K562 (cell line): ENCODE results near the gene GAD1. TPM values are rescaled to one million over a fixed set of nuclear protein-coding genes. Genes with fewer than 3 reads are reported as not detected.

ENCODE experiments used
- CBX1 ChIP-seq: sonication (generic); IDR thresholded peaks from 2 replicates; pipeline ENCODE4 v1.6.1; 2016; ENCODE audit warnings: antibody characterized with exemption, low read depth, mild to moderate bottlenecking
- CBX8 ChIP-seq: fragments of 200-600 bp; sonication (generic); IDR thresholded peaks from 2 replicates; pipeline ENCODE4 v1.6.1; 2012; ENCODE audit warnings: borderline replicate concordance, mixed run types, low read depth, mild to moderate bottlenecking, moderate library complexity, mixed read lengths, low read length, control low read depth, inconsistent platforms; ENCODE audit not compliant: poor library complexity, severe bottlenecking; ENCODE audit errors: extremely low read depth
- CREBBP ChIP-seq: IDR thresholded peaks from one replicate; pipeline ENCODE4 v1.6.1; 2012; ENCODE audit warnings: low read depth, mild to moderate bottlenecking, control low read depth, inconsistent platforms, low read length
- CTCFL ChIP-seq: IDR thresholded peaks from 2 replicates; pipeline ENCODE4 v1.6.1; 2011; ENCODE audit warnings: borderline replicate concordance, low read depth, mild to moderate bottlenecking, moderate library complexity, low read length; ENCODE audit not compliant: insufficient read depth, poor library complexity, severe bottlenecking
- FOXA3 ChIP-seq, 2 experiments: fragments of 450-650 bp in 1 of 2; sonication (generic) in 1 of 2; formaldehyde crosslinking; IDR thresholded peaks in 1 of 2; conservative IDR thresholded peaks in 1 of 2; 2 replicates each; pipeline versions ENCODE4 v1.4.0 to v1.8.0; 2020 to 2022; ENCODE audit warnings: mild to moderate bottlenecking in 2 of 2, missing genetic modification reagents in 1 of 2
- FOXJ2 ChIP-seq: fragments of 200-800 bp; sonication (Bioruptor generic); IDR thresholded peaks from 2 replicates; pipeline ENCODE4 v1.6.1; 2016; ENCODE audit warnings: missing genetic modification characterization, missing compliant biosample characterization
- GABPB1 ChIP-seq: sonication (generic); formaldehyde crosslinking; IDR thresholded peaks from 2 replicates; pipeline ENCODE4 v1.8.0; 2022; ENCODE audit warnings: mild to moderate bottlenecking, missing genetic modification reagents
- HNRNPLL ChIP-seq: fragments of 200-400 bp; formaldehyde crosslinking; IDR thresholded peaks from 2 replicates; pipeline ENCODE4 v1.6.1; 2017; ENCODE audit warnings: low read length, low read depth, mild to moderate bottlenecking; ENCODE audit not compliant: poor library complexity, severe bottlenecking
- KAT2B ChIP-seq: IDR thresholded peaks from one replicate; pipeline ENCODE4 v1.6.1; 2012; ENCODE audit warnings: low read depth, mild to moderate bottlenecking, control low read depth, inconsistent platforms, low read length, moderate library complexity
- KAT7 ChIP-seq: sonication (generic); formaldehyde crosslinking; IDR thresholded peaks from 2 replicates; pipeline ENCODE4 v1.8.0; 2022; ENCODE audit warnings: missing genetic modification reagents, mild to moderate bottlenecking, borderline replicate concordance
- MLLT1 ChIP-seq, 2 experiments: fragments of 450-650 bp; IDR thresholded peaks; 2 replicates each; pipeline ENCODE4 v1.6.1; 2016
- NR4A1 ChIP-seq, 2 experiments: fragments of 250-450 bp in 1 of 2; fragments of 450-650 bp in 1 of 2; sonication (Bioruptor Pico) in 1 of 2; IDR thresholded peaks; 2 replicates each; pipeline versions ENCODE4 v1.4.0 to v1.6.1; 2016 to 2020; ENCODE audit warnings: mild to moderate bottlenecking in 2 of 2, missing compliant biosample characterization in 1 of 2, missing genetic modification characterization in 1 of 2, moderate library complexity in 1 of 2
- PHB ChIP-seq: fragments of 250-450 bp; sonication (Bioruptor Pico); IDR thresholded peaks from 2 replicates; pipeline ENCODE4 v1.5.0; 2021
- SP1 ChIP-seq: sonication (generic); formaldehyde crosslinking; IDR thresholded peaks from 2 replicates; pipeline ENCODE4 v1.8.1; 2022; ENCODE audit warnings: mild to moderate bottlenecking, missing genetic modification reagents
- TAF1 ChIP-seq: IDR thresholded peaks from 2 replicates; pipeline ENCODE4 v1.6.1; 2011; ENCODE audit warnings: mild to moderate bottlenecking, low read length, moderate library complexity; ENCODE audit not compliant: insufficient read depth, control insufficient read depth, severe bottlenecking; ENCODE audit errors: extremely low read depth
- ZFP36 ChIP-seq: fragments of 150-350 bp; IDR thresholded peaks from 2 replicates; pipeline ENCODE4 v1.6.1; 2018; ENCODE audit warnings: low read length, low read depth; ENCODE audit not compliant: partially characterized antibody
- ZNF134 ChIP-seq: fragments of 250-450 bp; sonication (Bioruptor Pico); conservative IDR thresholded peaks from 2 replicates; pipeline ENCODE4 v1.4.0; 2020
- ZNF311 ChIP-seq: fragments of 250-450 bp; sonication (Bioruptor Pico); IDR thresholded peaks from 2 replicates; pipeline ENCODE4 v1.4.0; 2020; ENCODE audit warnings: mild to moderate bottlenecking, moderate library complexity
- ZNF512 ChIP-seq: IDR thresholded peaks from 2 replicates; pipeline ENCODE4 v1.6.1; 2016; ENCODE audit warnings: missing genetic modification characterization, missing compliant biosample characterization
- polyA plus RNA-seq, 8 experiments: library from polyadenylated mRNA; depleted of rRNA in 4 of 8; stranded (reverse) in 5 of 8; unstranded in 3 of 8; fragments of >200 nt; fragmentation: Nextera tagmentation in 2 of 8; fragmentation: Illumina TruSeq in 1 of 8; extraction: Ambion mirVana in 2 of 8; extraction: Trizol in 1 of 8; gene quantifications; 2 replicates each; pipeline versions ENCODE4 v1.2.1 to v1.2.3, GENCODE V29; 2011 to 2014; ENCODE audit warnings: inconsistent platforms in 1 of 8, missing spikeins in 1 of 8
- total RNA-seq, 7 experiments: library from RNA; depleted of rRNA in 6 of 7; stranded (reverse); fragments of >200 nt in 6 of 7; fragmentation: Illumina TruSeq in 2 of 7; extraction: Trizol in 2 of 7; gene quantifications; 2 replicates each; pipeline versions ENCODE4 v1.2.1 to v1.2.3, GENCODE V29; 2011 to 2021; ENCODE audit warnings: low replicate concordance in 1 of 7
- TF ChIP-seq, protein P1 (sequence below): fragments of 250-450 bp; sonication (Bioruptor Pico); IDR thresholded peaks from 2 replicates; pipeline ENCODE4 v1.8.0; 2021; ENCODE audit warnings: borderline replicate concordance, mild to moderate bottlenecking, moderate library complexity; ENCODE audit not compliant: poor library complexity, severe bottlenecking

GAD1 gene
- total and polyA plus RNA-seq, 9 of the 15 experiments (the other 6 are each of a cell fraction or from before 2014, with no cell fraction given): 2.7 to 29.1 (median 15.7) TPM

DNA sequence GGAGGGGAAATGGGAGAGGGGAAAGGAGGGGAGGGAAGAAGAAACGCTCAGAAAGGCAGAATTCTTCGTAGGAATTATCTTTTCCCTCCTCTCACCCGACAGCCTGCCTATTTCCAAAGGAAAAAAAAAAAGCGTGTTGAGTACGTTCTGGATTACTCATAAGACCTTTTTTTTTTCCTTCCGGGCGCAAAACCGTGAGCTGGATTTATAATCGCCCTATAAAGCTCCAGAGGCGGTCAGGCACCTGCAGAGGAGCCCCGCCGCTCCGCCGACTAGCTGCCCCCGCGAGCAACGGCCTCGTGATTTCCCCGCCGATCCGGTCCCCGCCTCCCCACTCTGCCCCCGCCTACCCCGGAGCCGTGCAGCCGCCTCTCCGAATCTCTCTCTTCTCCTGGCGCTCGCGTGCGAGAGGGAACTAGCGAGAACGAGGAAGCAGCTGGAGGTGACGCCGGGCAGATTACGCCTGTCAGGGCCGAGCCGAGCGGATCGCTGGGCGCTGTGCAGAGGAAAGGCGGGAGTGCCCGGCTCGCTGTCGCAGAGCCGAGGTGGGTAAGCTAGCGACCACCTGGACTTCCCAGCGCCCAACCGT, at the start of gene GAD1 (continued):
- TF ChIP-seq MLLT1 (IDR thresholded peaks at IDR 0.05) (no peak), FOXA3 (CRISPR knock-in tag; conservative IDR thresholded peaks at IDR 0.05 in 1 of 2, IDR thresholded peaks at IDR 0.05 in 1 of 2) (no peak), ZNF512 (tag) (peak; percentile 97), ZFP36 (no peak), KAT2B (no peak), FOXJ2 (tag) (no peak), CBX8 (no peak), CREBBP (no peak), SP1 (peak; percentile 61), ZNF134 (CRISPR knock-in tag) (no peak), PHB (0 out of 2 replicates have a peak, but pooled peaks have one; percentile 31), HNRNPLL (peak; percentile 15), KAT7 (CRISPR knock-in tag) (no peak; the same call in 1 of the 2 replicates), CTCFL (no peak), TAF1 (no peak), NR4A1 (CRISPR knock-in tag; IDR thresholded peaks at IDR 0.05) (no peak), NR4A1 (tag; IDR thresholded peaks at IDR 0.05) (no peak), GABPB1 (peak; percentile 60), ZNF311 (CRISPR knock-in tag) (no peak), CBX1 (peak; percentile 73; the same call in 1 of the 2 replicates)
- TF ChIP-seq, protein P1, sequence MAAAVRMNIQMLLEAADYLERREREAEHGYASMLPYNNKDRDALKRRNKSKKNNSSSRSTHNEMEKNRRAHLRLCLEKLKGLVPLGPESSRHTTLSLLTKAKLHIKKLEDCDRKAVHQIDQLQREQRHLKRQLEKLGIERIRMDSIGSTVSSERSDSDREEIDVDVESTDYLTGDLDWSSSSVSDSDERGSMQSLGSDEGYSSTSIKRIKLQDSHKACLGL (CRISPR knock-in tag): no peak
